SK-N-SH (cell line): ENCODE results near the gene SGO2. TPM values are rescaled to one million over a fixed set of nuclear protein-coding genes. Genes with fewer than 3 reads are reported as not detected.

Experiments used
- CTCF ChIA-PET: fragments of 300-600, 350-600 bp; formaldehyde crosslinking; extraction: SDS; loops from one replicate; lab custom pipeline; 2021; lab: Yijun Ruan, JAX
- POLR2A ChIA-PET: fragments of 350-600 bp; sonication (Branson Sonifier 250); formaldehyde crosslinking; extraction: SDS; loops from one replicate; lab custom pipeline; 2020; ENCODE audit warnings: antibody characterized with exemption, inconsistent platforms; lab: Yijun Ruan, JAX
- DNase-seq: peaks from one replicate; pipeline ENCODE4 v3.0.0; 2012
- H2AFZ ChIP-seq: fragments of 200-600 bp; sonication (generic); 2 replicates; pipeline ENCODE4 v1.8.1; 2016; ENCODE audit warnings: antibody characterized with exemption, mild to moderate bottlenecking, low read depth
- H3F3A ChIP-seq: fragments of 200-600 bp; sonication (generic); replicated peaks from 2 replicates; pipeline ENCODE3; 2016; ENCODE audit warnings: antibody characterized with exemption, mild to moderate bottlenecking; ENCODE audit not compliant: insufficient read depth
- H3K27ac ChIP-seq, 2 experiments: fragments of 200-500 bp in 1 of 2; fragments of 200-600 bp in 1 of 2; sonication (Bioruptor generic) in 1 of 2; sonication (generic), shearing (Covaris generic) in 1 of 2; 2 replicates each; pipeline versions ENCODE4 v1.5.1 to v1.6.1; 2014 to 2016; ENCODE audit warnings: low read depth in 2 of 2, inconsistent platforms in 1 of 2, low read length in 1 of 2, mild to moderate bottlenecking in 1 of 2, mixed read lengths in 1 of 2
- H3K27me3 ChIP-seq: fragments of 200-600 bp; sonication (generic), shearing (Covaris generic); 2 replicates; pipeline ENCODE4 v1.6.1; 2016; ENCODE audit warnings: mixed run types; ENCODE audit not compliant: insufficient read depth
- H3K36me3 ChIP-seq, 2 experiments: fragments of 200-500 bp in 1 of 2; fragments of 200-600 bp in 1 of 2; sonication (Bioruptor generic) in 1 of 2; sonication (generic) in 1 of 2; replicated peaks in 1 of 2; 2 replicates each; pipeline versions ENCODE3 to v1.5.1; 2014 to 2016; ENCODE audit warnings: low read length in 1 of 2, mild to moderate bottlenecking in 1 of 2; ENCODE audit not compliant: insufficient read depth in 2 of 2, control insufficient read depth in 1 of 2
- H3K4me1 ChIP-seq, 2 experiments: fragments of 200-500 bp in 1 of 2; fragments of 200-600 bp in 1 of 2; sonication (Bioruptor generic) in 1 of 2; sonication (generic), shearing (Covaris generic) in 1 of 2; 2 replicates each; pipeline versions ENCODE4 v1.5.1 to v1.6.1; 2014 to 2016; ENCODE audit warnings: low read depth in 1 of 2, low read length in 1 of 2, mixed run types in 1 of 2; ENCODE audit not compliant: insufficient read depth in 2 of 2, control insufficient read depth in 1 of 2
- H3K4me2 ChIP-seq: fragments of 200-600 bp; sonication (generic), shearing (Covaris generic); 2 replicates; pipeline ENCODE4 v1.6.1; 2017; ENCODE audit warnings: mixed run types
- H3K4me3 ChIP-seq, 2 experiments: fragments of 200-500 bp in 1 of 2; fragments of 200-600 bp in 1 of 2; sonication (Bioruptor generic) in 1 of 2; sonication (generic), shearing (Covaris generic) in 1 of 2; 2 replicates each; pipeline versions ENCODE4 v1.5.1 to v1.8.1; 2014 to 2016; ENCODE audit warnings: low read depth in 2 of 2, inconsistent platforms in 1 of 2, low read length in 1 of 2, mild to moderate bottlenecking in 1 of 2, mixed read lengths in 1 of 2, moderate library complexity in 1 of 2
- H3K79me2 ChIP-seq: fragments of 200-600 bp; sonication (generic); 2 replicates; pipeline ENCODE4 v1.8.1; 2017; ENCODE audit warnings: mild to moderate bottlenecking; ENCODE audit not compliant: insufficient read depth
- H3K9ac ChIP-seq: fragments of 200-600 bp; sonication (generic); 2 replicates; pipeline ENCODE4 v1.6.1; 2017; ENCODE audit warnings: mixed run types
- H3K9me2 ChIP-seq: fragments of 200-600 bp; sonication (generic); 2 replicates; pipeline ENCODE4 v1.6.1; 2017; ENCODE audit warnings: mixed run types
- H3K9me3 ChIP-seq: fragments of 200-600 bp; sonication (generic); 2 replicates; pipeline ENCODE4 v1.6.1; 2017; ENCODE audit warnings: mixed run types, mild to moderate bottlenecking, moderate library complexity
- H4K20me1 ChIP-seq: fragments of 200-600 bp; sonication (generic); 2 replicates; pipeline ENCODE4 v1.6.1; 2017; ENCODE audit warnings: mild to moderate bottlenecking, mixed run types; ENCODE audit not compliant: insufficient read depth
- EZH2phosphoT487 ChIP-seq: fragments of 200-600 bp; sonication (generic); IDR thresholded peaks from 2 replicates; pipeline ENCODE4 v1.6.1; 2017; ENCODE audit warnings: low read depth, mixed run types, mild to moderate bottlenecking, antibody characterized with exemption, moderate library complexity, borderline replicate concordance
- FOSL2 ChIP-seq: IDR thresholded peaks from 2 replicates; pipeline ENCODE4 v1.4.0; 2012; ENCODE audit warnings: low read depth, mild to moderate bottlenecking, moderate library complexity, borderline replicate concordance
- FOXM1 ChIP-seq: IDR thresholded peaks from 2 replicates; pipeline ENCODE4 v1.4.0; 2012; ENCODE audit warnings: low read depth, mild to moderate bottlenecking
- GATA2 ChIP-seq: sonication (generic); formaldehyde crosslinking; IDR thresholded peaks from 2 replicates; pipeline ENCODE4 v1.5.0; 2020; ENCODE audit warnings: mild to moderate bottlenecking, missing genetic modification reagents
- NFIC ChIP-seq: IDR thresholded peaks from 2 replicates; pipeline ENCODE4 v1.4.0; 2012; ENCODE audit warnings: borderline replicate concordance
- RAD21 ChIP-seq: IDR thresholded peaks from 2 replicates; pipeline ENCODE4 v1.6.1; 2012; ENCODE audit warnings: mild to moderate bottlenecking, low read length
- RCOR1 ChIP-seq: fragments of 150-350 bp; IDR thresholded peaks from 2 replicates; pipeline ENCODE4 v1.6.1; 2017; ENCODE audit warnings: antibody characterized with exemption, low read length
- RXRA ChIP-seq: IDR thresholded peaks from 2 replicates; pipeline ENCODE4 v1.4.0; 2012; ENCODE audit warnings: low read depth, mild to moderate bottlenecking, borderline replicate concordance
- SMC3 ChIP-seq: IDR thresholded peaks from 2 replicates; pipeline ENCODE4 v1.6.1; 2012; ENCODE audit warnings: low read depth, low read length, improper control_type of control experiment
- TCF12 ChIP-seq: IDR thresholded peaks from 2 replicates; pipeline ENCODE4 v1.4.0; 2012
- TEAD4 ChIP-seq: IDR thresholded peaks from 2 replicates; pipeline ENCODE4 v1.4.0; 2012; ENCODE audit warnings: mild to moderate bottlenecking, borderline replicate concordance; ENCODE audit not compliant: insufficient read depth
- WGBS: methylation state at CpG from one replicate; pipeline ENCODE4 v1.1.6; 2017; ENCODE audit warnings: low lambda C conversion rate; 5-methylcytosine and 5-hydroxymethylcytosine counted together
- polyA plus RNA-seq, 3 experiments: library from polyadenylated mRNA; depleted of rRNA; stranded (reverse); fragments of >200 nt; gene quantifications; 2 replicates each; pipeline ENCODE4 v1.2.3, GENCODE V29; 2012
- TF ChIP-seq, protein P1 (sequence below): IDR thresholded peaks from 2 replicates; pipeline ENCODE4 v1.4.0; 2012; ENCODE audit warnings: low read depth
- TF ChIP-seq, protein P2 (sequence below): IDR thresholded peaks from 2 replicates; pipeline ENCODE4 v1.4.0; 2012; ENCODE audit warnings: low read depth, borderline replicate concordance

SGO2 gene
- polyA plus RNA-seq, 1 of the 3 experiments (the other 2 are of a cell fraction), result 2.8 TPM

- Histone ChIP-seq H3K4me1 (peaks cover 0 to 4% of the 10 kb centered on the region in 2 experiments; a peak in 3 of 4 replicates), H3K4me3 (no peak overlapping the region), H3F3A (no peaks in the 10 kb centered on the region), H3K9me2 (no peaks in the 10 kb centered on the region), H3K27ac (peak overlapping the region in 1 of 2 experiments; percentile 22; a peak in 1 of 4 replicates), H3K9me3 (no peaks in the 10 kb centered on the region), H3K9ac (no peak overlapping the region), H3K4me2 (no peak overlapping the region), H2AFZ (peak overlapping the region; percentile 66; the same call in 1 of the 2 replicates), H4K20me1 (no peaks in the 10 kb centered on the region), H3K27me3 (no peaks in the 10 kb centered on the region), H3K79me2 (peaks cover 45% of the 10 kb centered on the region), H3K36me3 (peaks cover 26 to 37% of the 10 kb centered on the region in 2 experiments)
- DNase-seq, result no peak
- ChIA-PET CTCF (interaction anchor here (1.0 to 1.7 kb wide), 3 partner anchors 25 to 429 kb away, joined by 3 to 6 read pairs (median 4); partner anchors contain the start of genes KCTD18 and ORC2), POLR2A (interaction anchor here (0.6 kb wide), 1 partner anchor 25 kb away, joined by 3 read pairs; no protein-coding TSS in a partner anchor)
- TF ChIP-seq GATA2 (CRISPR knock-in tag) (no peak), TEAD4 (no peak), RXRA (no peak)
- TF ChIP-seq, protein P1, sequence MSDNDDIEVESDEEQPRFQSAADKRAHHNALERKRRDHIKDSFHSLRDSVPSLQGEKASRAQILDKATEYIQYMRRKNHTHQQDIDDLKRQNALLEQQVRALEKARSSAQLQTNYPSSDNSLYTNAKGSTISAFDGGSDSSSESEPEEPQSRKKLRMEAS, result no peak
- TF ChIP-seq, protein P2, sequence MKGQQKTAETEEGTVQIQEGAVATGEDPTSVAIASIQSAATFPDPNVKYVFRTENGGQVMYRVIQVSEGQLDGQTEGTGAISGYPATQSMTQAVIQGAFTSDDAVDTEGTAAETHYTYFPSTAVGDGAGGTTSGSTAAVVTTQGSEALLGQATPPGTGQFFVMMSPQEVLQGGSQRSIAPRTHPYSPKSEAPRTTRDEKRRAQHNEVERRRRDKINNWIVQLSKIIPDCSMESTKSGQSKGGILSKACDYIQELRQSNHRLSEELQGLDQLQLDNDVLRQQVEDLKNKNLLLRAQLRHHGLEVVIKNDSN, result no peak
These were observed 8.6 kb downstream of the SGO2 start for GRCh38 chr2:200534572-200534971.

- Histone ChIP-seq H3K36me3 (peaks cover 36 to 49% of the 10 kb centered on the region in 2 experiments), H4K20me1 (no peaks in the 10 kb centered on the region), H3K4me2 (0 out of 2 replicates have a peak overlapping the region, but pooled peaks have one; percentile 10), H3K9me2 (no peaks in the 10 kb centered on the region), H3K27me3 (no peaks in the 10 kb centered on the region), H3K79me2 (peaks cover 15% of the 10 kb centered on the region; the same call in 1 of the 2 replicates), H2AFZ (no peak overlapping the region), H3K9me3 (no peaks in the 10 kb centered on the region), H3K9ac (no peak overlapping the region), H3K4me3 (no peak overlapping the region), H3F3A (no peaks in the 10 kb centered on the region), H3K4me1 (peaks cover 0 to 4% of the 10 kb centered on the region in 2 experiments; a peak in 3 of 4 replicates), H3K27ac (peak overlapping the region in 1 of 2 experiments; percentile 73; a peak in 2 of 4 replicates)
- 100% methylated on average over 1 of the region's 1 CpG for WGBS
- ChIA-PET POLR2A (no interaction called here), CTCF (no interaction called here)
- TF ChIP-seq FOXM1, result no peak
- TF ChIP-seq RAD21, result no peak
- TF ChIP-seq NFIC, result no peak
- no peak for TF ChIP-seq RCOR1
- TF ChIP-seq, protein P2, result no peak
- no peak for TF ChIP-seq TCF12
- no peak for TF ChIP-seq FOSL2
- no peak for TF ChIP-seq SMC3
- TF ChIP-seq EZH2phosphoT487, result no peak
- no peak for DNase-seq
These were observed 12.1 kb downstream of the SGO2 start for GRCh38 chr2:200538139-200538538.
